Thoracic aorta (tissue), 2 donors: Measurements from ENCODE around the gene HSF4. TPM values are rescaled to one million over a fixed set of nuclear protein-coding genes. Genes with fewer than 3 reads are reported as not detected.

Source experiments
- ATAC-seq: fragments of 150-250 bp; one replicate; pipeline ENCODE4 v1.8.0; 2017; ENCODE audit warnings: low read depth; ENCODE audit not compliant: insufficient number of reproducible peaks, low FRiP score
- DNase-seq: peaks from one replicate; pipeline ENCODE4 v3.0.0-alpha.2; 2020; ENCODE audit warnings: low spot score
- H3K27ac ChIP-seq, 2 donors: fragments of 200-600 bp; sonication (generic); 1 replicate in 1 of 2; 2 replicates in 1 of 2; pipeline ENCODE4 v1.5.1; 2016; ENCODE audit warnings: mild to moderate bottlenecking in 2 of 2, moderate library complexity in 2 of 2
- H3K27me3 ChIP-seq: fragments of 200-600 bp; sonication (generic); replicated peaks from 2 replicates; pipeline ENCODE4 v1.6.0; 2016; ENCODE audit warnings: mild to moderate bottlenecking; ENCODE audit not compliant: insufficient read depth
- H3K36me3 ChIP-seq: fragments of 200-600 bp; sonication (generic); one replicate; pipeline ENCODE4 v1.5.1; 2016
- H3K4me1 ChIP-seq, 2 donors: fragments of 200-600 bp; sonication (generic); 1 replicate in 1 of 2; 2 replicates in 1 of 2; pipeline versions ENCODE4 v1.5.1 to v1.6.0; 2016; ENCODE audit warnings: low read depth in 2 of 2, mild to moderate bottlenecking in 1 of 2; ENCODE audit not compliant: control insufficient read depth in 1 of 2
- H3K4me3 ChIP-seq: fragments of 200-600 bp; sonication (generic); 2 replicates; pipeline ENCODE4 v1.5.1; 2016; ENCODE audit warnings: mild to moderate bottlenecking
- H3K9me3 ChIP-seq: fragments of 200-600 bp; sonication (generic); 2 replicates; pipeline ENCODE4 v1.5.1; 2016
- total RNA-seq, 2 donors: library from RNA; depleted of rRNA; stranded (reverse); fragments of >200 nt; gene quantifications; one replicate each; pipeline versions ENCODE4 v1.1.0 to v1.2.3, GENCODE V29; 2016
- TF ChIP-seq, protein P1 (sequence below): fragments of 200-600 bp; sonication (generic); IDR thresholded peaks from one replicate; pipeline ENCODE4 v1.5.1; 2019; ENCODE audit warnings: antibody characterized with exemption

The HSF4 gene
- total RNA-seq, 2 donors from 2014 or later, result 44.1 to 87.5 TPM

DNA sequence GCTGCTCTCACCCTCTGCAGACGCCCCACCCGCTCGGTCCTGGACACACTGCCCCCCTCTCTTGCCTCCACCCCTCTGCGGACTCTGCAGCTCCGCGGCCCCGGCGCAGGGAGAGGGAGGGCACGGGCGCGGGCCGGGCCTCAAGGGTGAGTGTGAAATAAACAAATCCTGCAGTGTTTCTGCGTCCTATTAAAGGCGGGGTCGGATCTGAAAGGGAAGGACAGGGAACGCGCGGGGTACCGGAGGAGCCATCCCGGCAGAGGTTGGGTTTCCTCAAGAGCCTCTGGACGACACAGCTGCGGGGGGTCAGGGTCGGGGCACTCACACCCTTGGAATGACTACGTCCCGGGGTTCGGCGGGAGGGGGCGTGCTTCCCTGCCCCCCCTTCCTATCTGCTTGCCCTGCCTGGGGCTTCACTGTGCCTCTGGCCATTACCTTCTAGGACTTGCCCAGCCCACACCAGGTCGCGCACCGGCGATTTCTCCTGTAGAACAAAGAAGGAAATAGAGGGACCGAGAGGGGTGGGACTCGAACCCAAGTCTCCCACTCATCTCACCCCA is 466 bp upstream of the HSF4 start:
- TF ChIP-seq, protein P1, sequence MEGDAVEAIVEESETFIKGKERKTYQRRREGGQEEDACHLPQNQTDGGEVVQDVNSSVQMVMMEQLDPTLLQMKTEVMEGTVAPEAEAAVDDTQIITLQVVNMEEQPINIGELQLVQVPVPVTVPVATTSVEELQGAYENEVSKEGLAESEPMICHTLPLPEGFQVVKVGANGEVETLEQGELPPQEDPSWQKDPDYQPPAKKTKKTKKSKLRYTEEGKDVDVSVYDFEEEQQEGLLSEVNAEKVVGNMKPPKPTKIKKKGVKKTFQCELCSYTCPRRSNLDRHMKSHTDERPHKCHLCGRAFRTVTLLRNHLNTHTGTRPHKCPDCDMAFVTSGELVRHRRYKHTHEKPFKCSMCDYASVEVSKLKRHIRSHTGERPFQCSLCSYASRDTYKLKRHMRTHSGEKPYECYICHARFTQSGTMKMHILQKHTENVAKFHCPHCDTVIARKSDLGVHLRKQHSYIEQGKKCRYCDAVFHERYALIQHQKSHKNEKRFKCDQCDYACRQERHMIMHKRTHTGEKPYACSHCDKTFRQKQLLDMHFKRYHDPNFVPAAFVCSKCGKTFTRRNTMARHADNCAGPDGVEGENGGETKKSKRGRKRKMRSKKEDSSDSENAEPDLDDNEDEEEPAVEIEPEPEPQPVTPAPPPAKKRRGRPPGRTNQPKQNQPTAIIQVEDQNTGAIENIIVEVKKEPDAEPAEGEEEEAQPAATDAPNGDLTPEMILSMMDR, result no peak
- Histone ChIP-seq H3K4me1 (peaks cover 28 to 55% of the 10 kb centered on the region in 2 donors), H3K4me3 (peak overlapping the region; percentile 75), H3K9me3 (no peaks in the 10 kb centered on the region), H3K36me3 (no peaks in the 10 kb centered on the region), H3K27me3 (no peaks in the 10 kb centered on the region), H3K27ac (peak overlapping the region; percentile 77)
- DNase-seq (no peak), ATAC-seq (no peak)

DNA sequence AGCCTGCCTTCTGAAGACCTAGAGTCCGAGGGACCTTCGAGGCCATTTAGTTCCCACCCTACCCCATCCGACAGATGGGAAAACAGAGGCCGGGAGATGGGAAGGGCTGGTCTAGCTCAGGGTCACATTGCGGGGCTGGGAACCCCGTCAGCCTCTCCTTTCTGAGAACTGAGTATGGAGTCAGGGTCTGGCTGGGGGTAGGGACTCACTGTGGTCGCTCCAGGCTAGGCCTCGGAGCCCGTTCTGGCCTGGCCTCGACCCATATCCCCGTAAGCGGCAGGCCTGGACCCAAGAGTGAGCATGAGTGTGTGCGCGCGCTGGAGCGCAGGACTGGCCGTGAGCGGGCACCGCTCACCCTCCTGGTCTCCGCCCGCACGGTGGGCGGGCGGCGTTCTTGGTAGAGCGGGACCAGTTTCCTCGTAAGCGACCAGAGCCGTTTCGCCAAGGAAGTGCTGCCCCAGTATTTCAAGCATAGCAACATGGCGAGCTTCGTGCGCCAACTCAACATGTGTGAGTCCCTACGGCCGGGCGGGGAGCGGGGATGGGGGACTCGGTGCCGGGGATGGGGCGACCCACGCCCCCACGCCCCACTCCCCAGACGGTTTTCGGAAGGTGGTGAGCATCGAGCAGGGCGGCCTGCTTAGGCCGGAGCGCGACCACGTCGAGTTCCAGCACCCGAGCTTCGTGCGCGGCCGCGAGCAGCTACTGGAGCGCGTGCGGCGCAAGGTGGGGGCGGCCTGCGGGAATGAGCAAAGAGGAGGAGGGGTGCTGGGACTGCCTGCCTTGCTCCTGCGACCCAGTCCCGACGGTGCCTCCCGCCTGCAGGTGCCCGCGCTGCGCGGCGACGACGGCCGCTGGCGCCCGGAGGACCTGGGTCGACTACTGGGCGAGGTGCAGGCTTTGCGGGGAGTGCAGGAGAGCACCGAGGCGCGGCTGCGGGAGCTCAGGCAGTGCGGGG is 855 bp downstream of the HSF4 start:
- peaks cover 39 to 64% of the 10 kb centered on the region in 2 donors for H3K4me1 ChIP-seq
- H3K27me3 ChIP-seq, result no peaks in the 10 kb centered on the region
- peak overlapping the region; percentile 75 for H3K4me3 ChIP-seq
- TF ChIP-seq, protein P1, result no peak
- no peak for ATAC-seq
- H3K9me3 ChIP-seq, result no peaks in the 10 kb centered on the region
- DNase-seq, result no peak
- H3K36me3 ChIP-seq, result no peaks in the 10 kb centered on the region
- H3K27ac ChIP-seq, result peak overlapping the region in 1 of 2 donors; percentile 77

DNA sequence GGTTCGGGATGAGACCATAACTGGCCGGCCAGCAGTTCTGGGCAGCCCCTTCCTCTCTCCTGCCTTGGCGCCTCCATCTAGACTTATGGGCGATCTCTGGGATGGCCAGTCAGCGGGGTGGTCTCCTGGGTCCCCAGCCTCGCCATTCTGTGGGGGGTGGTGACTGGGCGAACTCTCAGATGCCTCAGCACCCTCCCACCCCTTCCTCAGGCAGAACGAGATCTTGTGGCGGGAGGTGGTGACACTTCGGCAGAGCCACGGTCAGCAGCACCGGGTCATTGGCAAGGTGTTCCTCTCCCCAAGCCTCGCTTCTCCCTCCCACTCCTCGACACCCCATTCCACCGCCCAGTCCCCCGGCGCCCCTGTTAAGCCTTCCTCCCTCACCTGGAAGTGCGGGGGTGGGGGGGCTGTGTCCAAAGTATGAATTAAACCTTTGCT is 1.6 kb downstream of the HSF4 start:
- Histone ChIP-seq H3K4me3 (no peak overlapping the region), H3K27ac (no peak overlapping the region)

DNA sequence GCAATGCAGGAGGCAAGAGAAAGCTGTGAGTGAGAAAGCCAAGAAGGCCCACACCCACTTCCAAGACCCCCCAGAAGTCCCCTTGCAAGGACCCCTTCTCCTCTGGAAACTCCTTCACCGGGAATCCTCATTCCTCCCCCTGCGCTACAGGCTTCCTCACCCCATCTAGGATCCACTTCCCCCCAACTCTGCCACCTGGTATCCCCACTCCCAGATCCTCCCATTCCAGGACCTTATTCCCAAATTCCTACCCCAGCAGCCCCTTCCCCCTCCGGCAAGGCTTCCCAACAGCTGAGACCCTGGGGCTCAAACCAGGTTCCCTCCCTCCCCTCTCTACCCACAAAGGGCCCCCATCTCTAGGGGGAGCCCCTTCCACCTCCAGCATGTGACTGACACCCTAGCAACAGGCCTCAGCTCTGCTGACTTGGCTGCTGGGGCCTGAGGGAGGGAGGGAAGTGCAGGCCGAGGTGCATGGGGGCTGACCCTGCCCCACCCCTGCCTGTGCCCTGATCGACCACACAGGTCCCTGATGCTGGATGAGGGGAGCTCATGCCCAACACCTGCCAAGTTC is 2.1 kb downstream of the HSF4 start:
- H3K9me3 ChIP-seq, result no peaks in the 10 kb centered on the region
- H3K36me3 ChIP-seq, result no peaks in the 10 kb centered on the region
- H3K27ac ChIP-seq, result no peak overlapping the region
- no peak overlapping the region for H3K4me3 ChIP-seq
- ATAC-seq (no peak), DNase-seq (no peak)
- peaks cover 35 to 66% of the 10 kb centered on the region in 2 donors for H3K4me1 ChIP-seq
- TF ChIP-seq, protein P1, result no peak
- no peaks in the 10 kb centered on the region for H3K27me3 ChIP-seq

More for the DNA sequence above, 1.6 kb downstream of the HSF4 start:
- Histone ChIP-seq H3K27me3 (no peaks in the 10 kb centered on the region), H3K4me1 (peaks cover 38 to 66% of the 10 kb centered on the region in 2 donors), H3K9me3 (no peaks in the 10 kb centered on the region), H3K36me3 (no peaks in the 10 kb centered on the region)
- ATAC-seq (no peak), DNase-seq (no peak)
- TF ChIP-seq, protein P1, result no peak

DNA sequence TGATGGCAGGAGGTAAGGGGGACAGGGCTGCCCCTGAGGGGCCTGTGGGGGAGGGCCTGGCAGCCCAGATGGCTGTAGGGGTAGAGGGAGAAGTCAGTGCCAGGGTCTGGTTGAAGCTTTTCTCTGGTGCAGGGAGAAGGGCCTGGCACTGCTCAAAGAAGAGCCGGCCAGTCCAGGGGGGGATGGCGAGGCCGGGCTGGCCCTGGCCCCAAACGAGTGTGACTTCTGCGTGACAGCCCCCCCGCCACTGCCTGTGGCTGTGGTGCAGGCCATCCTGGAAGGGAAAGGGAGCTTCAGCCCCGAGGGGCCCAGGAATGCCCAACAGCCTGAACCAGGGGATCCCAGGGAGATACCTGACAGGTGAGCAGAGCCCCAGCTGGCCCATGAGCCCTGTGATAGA is 3.0 kb downstream of the HSF4 start:
- DNase-seq (no peak), ATAC-seq (no peak)
- Histone ChIP-seq H3K4me3 (no peak overlapping the region), H3K4me1 (peaks cover 35 to 59% of the 10 kb centered on the region in 2 donors), H3K27me3 (no peaks in the 10 kb centered on the region), H3K27ac (no peak overlapping the region), H3K9me3 (no peaks in the 10 kb centered on the region), H3K36me3 (no peaks in the 10 kb centered on the region)
- TF ChIP-seq, protein P1, result no peak
